Neural crest cell (in vitro differentiated cells): ENCODE data around the gene GOLGA6A. TPM values are rescaled to one million over a fixed set of nuclear protein-coding genes. Genes with fewer than 3 reads are reported as not detected.

Experiments
- DNase-seq: peaks from one replicate; pipeline ENCODE4 v3.0.0; 2021; ENCODE audit warnings: low read depth, mixed read lengths, low spot score
- H3K27ac Mint-ChIP-seq: one replicate; pipeline ENCODE4 v1.8.0; 2021; ENCODE audit warnings: mild to moderate bottlenecking, mixed read lengths; ENCODE audit not compliant: unreplicated experiment
- H3K27me3 Mint-ChIP-seq: 2 replicates; pipeline ENCODE4 v1.8.0; 2021; ENCODE audit warnings: low read depth, mild to moderate bottlenecking, mixed read lengths
- H3K36me3 Mint-ChIP-seq: 2 replicates; pipeline ENCODE4 v1.8.0; 2021; ENCODE audit warnings: low read depth, mild to moderate bottlenecking, mixed read lengths
- H3K4me1 Mint-ChIP-seq: 2 replicates; pipeline ENCODE4 v1.8.0; 2021; ENCODE audit warnings: mixed read lengths
- H3K4me3 Mint-ChIP-seq: one replicate; pipeline ENCODE4 v1.8.0; 2021; ENCODE audit warnings: mild to moderate bottlenecking, mixed read lengths
- H3K9me3 Mint-ChIP-seq: 2 replicates; pipeline ENCODE4 v1.8.0; 2021; ENCODE audit warnings: mixed read lengths
- CTCF ChIP-seq: fragments of 200-600 bp; sonication (generic); conservative IDR thresholded peaks from 2 replicates; pipeline ENCODE4 v1.5.0; 2021; ENCODE audit warnings: antibody characterized with exemption, mild to moderate bottlenecking
- total RNA-seq: library from RNA; stranded (reverse); gene quantifications from 2 replicates; pipeline ENCODE4 v1.2.1, GENCODE V29; 2021

The GOLGA6A gene
- total RNA-seq, 1 donor from 2014 or later, result not detected

- no peak for DNase-seq
- Mint-ChIP-seq H3K36me3 (no peaks in the 10 kb centered on the region), H3K9me3 (no peaks in the 10 kb centered on the region), H3K27ac (no peak overlapping the region), H3K27me3 (peaks cover 41% of the 10 kb centered on the region), H3K4me1 (peaks cover 24% of the 10 kb centered on the region), H3K4me3 (no peak overlapping the region)
- no peak for TF ChIP-seq CTCF
Measured at GRCh38 chr15:74123658-74124057, 41.3 kb upstream of the GOLGA6A start.

- Mint-ChIP-seq H3K36me3 (no peaks in the 10 kb centered on the region), H3K4me3 (peak overlapping the region; percentile 47), H3K9me3 (no peaks in the 10 kb centered on the region), H3K4me1 (peaks cover 24% of the 10 kb centered on the region), H3K27ac (no peak overlapping the region), H3K27me3 (peaks cover 35% of the 10 kb centered on the region)
- TF ChIP-seq CTCF, result no peak
- DNase-seq, result no peak
Measured at GRCh38 chr15:74123131-74123429, 40.7 kb upstream of the GOLGA6A start.

- Mint-ChIP-seq H3K9me3 (no peaks in the 10 kb centered on the region), H3K27ac (no peak overlapping the region), H3K27me3 (peaks cover 34% of the 10 kb centered on the region), H3K4me3 (peak overlapping the region; percentile 47), H3K4me1 (peaks cover 24% of the 10 kb centered on the region), H3K36me3 (no peaks in the 10 kb centered on the region)
- TF ChIP-seq CTCF, result no peak
- DNase-seq, result no peak
Measured at GRCh38 chr15:74122403-74123130, 40.2 kb upstream of the GOLGA6A start.

- H3K36me3 Mint-ChIP-seq, result no peaks in the 10 kb centered on the region
- no peaks in the 10 kb centered on the region for H3K9me3 Mint-ChIP-seq
- no peak for TF ChIP-seq CTCF
- H3K4me3 Mint-ChIP-seq, result no peak overlapping the region
- H3K4me1 Mint-ChIP-seq, result peaks cover 20% of the 10 kb centered on the region
- DNase-seq, result no peak
- H3K27ac Mint-ChIP-seq, result no peak overlapping the region
- H3K27me3 Mint-ChIP-seq, result peaks cover 27% of the 10 kb centered on the region
Measured at GRCh38 chr15:74121858-74122257, 39.5 kb upstream of the GOLGA6A start.

GRCh38 chr15:74121039-74121438, 38.7 kb upstream of the GOLGA6A start:
- TF ChIP-seq CTCF, result no peak

More at GRCh38 chr15:74121039-74121438, 38.7 kb upstream of the GOLGA6A start:
- Mint-ChIP-seq H3K4me3 (no peak overlapping the region), H3K36me3 (no peaks in the 10 kb centered on the region), H3K27me3 (peaks cover 21% of the 10 kb centered on the region), H3K27ac (no peak overlapping the region), H3K9me3 (no peaks in the 10 kb centered on the region), H3K4me1 (peaks cover 20% of the 10 kb centered on the region)
- no peak for DNase-seq
